ENCODE measurements around the gene DHX58. TPM values are rescaled to one million over a fixed set of nuclear protein-coding genes. Genes with fewer than 3 reads are reported as not detected.

The DHX58 gene
- total RNA-seq, 1 donor from 2014 or later: 15.3 TPM

GRCh38 chr17:42136654-42137051, 24.1 kb upstream of the DHX58 start:
- intact Hi-C loops (cut with micrococcal nuclease): no loop called here
- H3K9me3 Mint-ChIP-seq: no peaks in the 10 kb centered on the region
- no peak for DNase-seq (ENCODE audit: low spot score)
- no peaks in the 10 kb centered on the region for H3K27me3 Mint-ChIP-seq (ENCODE audit: low read depth)
- no peak overlapping the region for H3K27ac Mint-ChIP-seq
- H3K4me1 Mint-ChIP-seq (ENCODE audit: low read depth): peaks cover 29% of the 10 kb centered on the region
- H3K36me3 Mint-ChIP-seq (ENCODE audit: low read depth): peaks cover 14% of the 10 kb centered on the region
- no peak overlapping the region for H3K4me3 Mint-ChIP-seq (ENCODE audit: low read depth)

GRCh38 chr17:42135664-42136653, 23.4 kb upstream of the DHX58 start:
- peaks cover 14% of the 10 kb centered on the region for H3K36me3 Mint-ChIP-seq (ENCODE audit: low read depth)
- no peaks in the 10 kb centered on the region for H3K9me3 Mint-ChIP-seq
- intact Hi-C loops (cut with micrococcal nuclease): no loop called here
- no peaks in the 10 kb centered on the region for H3K27me3 Mint-ChIP-seq (ENCODE audit: low read depth)
- H3K27ac Mint-ChIP-seq: no peak overlapping the region
- DNase-seq (ENCODE audit: low spot score): no peak
- H3K4me3 Mint-ChIP-seq (ENCODE audit: low read depth): no peak overlapping the region
- peaks cover 32% of the 10 kb centered on the region for H3K4me1 Mint-ChIP-seq (ENCODE audit: low read depth)

GRCh38 chr17:42135151-42135550, 22.6 kb upstream of the DHX58 start:
- no peak for DNase-seq (ENCODE audit: low spot score)
- H3K4me1 Mint-ChIP-seq (ENCODE audit: low read depth): peaks cover 32% of the 10 kb centered on the region
- no peaks in the 10 kb centered on the region for H3K9me3 Mint-ChIP-seq
- H3K27me3 Mint-ChIP-seq (ENCODE audit: low read depth): no peaks in the 10 kb centered on the region
- no peak overlapping the region for H3K4me3 Mint-ChIP-seq (ENCODE audit: low read depth)
- H3K36me3 Mint-ChIP-seq (ENCODE audit: low read depth): peaks cover 21% of the 10 kb centered on the region
- no peak overlapping the region for H3K27ac Mint-ChIP-seq
- intact Hi-C loops (cut with micrococcal nuclease): no loop called here

GRCh38 chr17:42133461-42134041, 21.0 kb upstream of the DHX58 start:
- Mint-ChIP-seq H3K36me3 (ENCODE audit: low read depth) (peaks cover 34% of the 10 kb centered on the region), H3K4me3 (ENCODE audit: low read depth) (no peak overlapping the region), H3K9me3 (no peaks in the 10 kb centered on the region), H3K27me3 (ENCODE audit: low read depth) (no peaks in the 10 kb centered on the region), H3K4me1 (ENCODE audit: low read depth) (peaks cover 32% of the 10 kb centered on the region), H3K27ac (no peak overlapping the region)
- no peak for DNase-seq (ENCODE audit: low spot score)
- intact Hi-C loops (cut with micrococcal nuclease): no loop called here

- DNase-seq (ENCODE audit: low spot score): no peak
- Mint-ChIP-seq H3K27me3 (ENCODE audit: low read depth) (no peaks in the 10 kb centered on the region), H3K9me3 (no peaks in the 10 kb centered on the region), H3K4me1 (ENCODE audit: low read depth) (peaks cover 32% of the 10 kb centered on the region), H3K4me3 (ENCODE audit: low read depth) (no peak overlapping the region), H3K27ac (peak overlapping the region; percentile 54), H3K36me3 (ENCODE audit: low read depth) (peaks cover 40% of the 10 kb centered on the region)
- intact Hi-C loops (cut with micrococcal nuclease): no loop called here
Measured at GRCh38 chr17:42132941-42133340, 20.4 kb upstream of the DHX58 start.

GRCh38 chr17:42131981-42132432, 19.5 kb upstream of the DHX58 start:
- Mint-ChIP-seq H3K4me1 (ENCODE audit: low read depth) (peaks cover 32% of the 10 kb centered on the region), H3K27me3 (ENCODE audit: low read depth) (no peaks in the 10 kb centered on the region), H3K9me3 (no peaks in the 10 kb centered on the region), H3K36me3 (ENCODE audit: low read depth) (peaks cover 48% of the 10 kb centered on the region), H3K4me3 (ENCODE audit: low read depth) (no peak overlapping the region), H3K27ac (no peak overlapping the region)
- DNase-seq (ENCODE audit: low spot score): no peak
- intact Hi-C loops (cut with micrococcal nuclease): no loop called here

GRCh38 chr17:42131232-42131631, 18.7 kb upstream of the DHX58 start:
- Mint-ChIP-seq H3K27me3 (ENCODE audit: low read depth) (no peaks in the 10 kb centered on the region), H3K36me3 (ENCODE audit: low read depth) (peaks cover 53% of the 10 kb centered on the region), H3K9me3 (no peaks in the 10 kb centered on the region), H3K27ac (peak overlapping the region; percentile 41), H3K4me3 (ENCODE audit: low read depth) (no peak overlapping the region), H3K4me1 (ENCODE audit: low read depth) (peaks cover 28% of the 10 kb centered on the region)
- DNase-seq (ENCODE audit: low spot score): no peak
- intact Hi-C loops (cut with micrococcal nuclease): no loop called here

- Mint-ChIP-seq H3K4me1 (ENCODE audit: low read depth) (peaks cover 22% of the 10 kb centered on the region), H3K27me3 (ENCODE audit: low read depth) (no peaks in the 10 kb centered on the region), H3K4me3 (ENCODE audit: low read depth) (no peak overlapping the region), H3K9me3 (no peaks in the 10 kb centered on the region), H3K36me3 (ENCODE audit: low read depth) (peaks cover 53% of the 10 kb centered on the region), H3K27ac (no peak overlapping the region)
- DNase-seq (ENCODE audit: low spot score): no peak
- intact Hi-C loops (cut with micrococcal nuclease): no loop called here
Measured at GRCh38 chr17:42130310-42130936, 17.9 kb upstream of the DHX58 start.

GRCh38 chr17:42129109-42129837, 16.8 kb upstream of the DHX58 start:
- Mint-ChIP-seq H3K27ac (no peak overlapping the region), H3K4me1 (ENCODE audit: low read depth) (peaks cover 19% of the 10 kb centered on the region)
- intact Hi-C loops (cut with micrococcal nuclease): no loop called here

GRCh38 chr17:42127414-42127813, 14.9 kb upstream of the DHX58 start:
- H3K4me3 Mint-ChIP-seq (ENCODE audit: low read depth): no peak overlapping the region
- H3K27ac Mint-ChIP-seq: no peak overlapping the region
- H3K4me1 Mint-ChIP-seq (ENCODE audit: low read depth): peaks cover 5% of the 10 kb centered on the region
- H3K27me3 Mint-ChIP-seq (ENCODE audit: low read depth): no peaks in the 10 kb centered on the region
- peaks cover 59% of the 10 kb centered on the region for H3K36me3 Mint-ChIP-seq (ENCODE audit: low read depth)
- no peak for DNase-seq (ENCODE audit: low spot score)
- intact Hi-C loops (cut with micrococcal nuclease): no loop called here
- H3K9me3 Mint-ChIP-seq: no peaks in the 10 kb centered on the region

More at GRCh38 chr17:42129109-42129837, 16.8 kb upstream of the DHX58 start:
- no peak for DNase-seq (ENCODE audit: low spot score)
- Mint-ChIP-seq H3K36me3 (ENCODE audit: low read depth) (peaks cover 59% of the 10 kb centered on the region), H3K4me3 (ENCODE audit: low read depth) (no peak overlapping the region), H3K27me3 (ENCODE audit: low read depth) (no peaks in the 10 kb centered on the region), H3K9me3 (no peaks in the 10 kb centered on the region)

GRCh38 chr17:42126836-42127235, 14.3 kb upstream of the DHX58 start:
- Mint-ChIP-seq H3K27me3 (ENCODE audit: low read depth) (no peaks in the 10 kb centered on the region), H3K4me3 (ENCODE audit: low read depth) (no peak overlapping the region), H3K4me1 (ENCODE audit: low read depth) (peaks cover 3% of the 10 kb centered on the region), H3K9me3 (no peaks in the 10 kb centered on the region), H3K27ac (no peak overlapping the region), H3K36me3 (ENCODE audit: low read depth) (peaks cover 59% of the 10 kb centered on the region)
- no peak for DNase-seq (ENCODE audit: low spot score)
- intact Hi-C loops (cut with micrococcal nuclease): no loop called here

GRCh38 chr17:42125565-42125964, 13.1 kb upstream of the DHX58 start:
- H3K27me3 Mint-ChIP-seq (ENCODE audit: low read depth): no peaks in the 10 kb centered on the region
- DNase-seq (ENCODE audit: low spot score): no peak
- peaks cover 52% of the 10 kb centered on the region for H3K36me3 Mint-ChIP-seq (ENCODE audit: low read depth)
- H3K4me3 Mint-ChIP-seq (ENCODE audit: low read depth): no peak overlapping the region
- intact Hi-C loops (cut with micrococcal nuclease): no loop called here
- H3K27ac Mint-ChIP-seq: no peak overlapping the region
- H3K9me3 Mint-ChIP-seq: no peaks in the 10 kb centered on the region
- H3K4me1 Mint-ChIP-seq (ENCODE audit: low read depth): peaks cover 3% of the 10 kb centered on the region

Data from activated T-helper 2 cell treated with anti-CD3 and anti-CD28 coated beads, Interferon-gamma antibody, Interleukin-2, Interleukin-4, amounts not matched to agents 10 μg/mL and 5 μg/mL and 100 μg/mL, durations not matched to agents 14 hours and 24 hours and 36 hours (primary cell).